ENCODE results near the gene MAP3K7CL.

The MAP3K7CL gene

GRCh38 chr21:29157080-29157479 lies 26.6 kb downstream of the MAP3K7CL start:
- no peak for TF ChIP-seq TCF12 (IDR thresholded peaks at IDR 0.05; ENCODE audit: low read depth)
- no peak for TF ChIP-seq RAD21 (IDR thresholded peaks at IDR 0.05; ENCODE audit: low read depth)
- no peak for TF ChIP-seq CREB1 (IDR thresholded peaks at IDR 0.05; ENCODE audit: low read depth)
- no peak for TF ChIP-seq YY1 (IDR thresholded peaks at IDR 0.05; ENCODE audit: low read depth)
- no peak for TF ChIP-seq EP300 (IDR thresholded peaks at IDR 0.05; ENCODE audit: borderline replicate concordance)
- no peak for TF ChIP-seq REST (IDR thresholded peaks at IDR 0.05; ENCODE audit: low read depth)
- no peak for TF ChIP-seq CEBPB (IDR thresholded peaks at IDR 0.05)
- TF ChIP-seq EGR1 (IDR thresholded peaks at IDR 0.05), result no peak
- no peak for TF ChIP-seq USF1 (IDR thresholded peaks at IDR 0.05)
- no peak for TF ChIP-seq TEAD4 (IDR thresholded peaks at IDR 0.05)
- TF ChIP-seq TAF1 (IDR thresholded peaks at IDR 0.05; ENCODE audit: low read depth), result no peak
- TF ChIP-seq ZBTB7A (IDR thresholded peaks at IDR 0.05; ENCODE audit: low read depth), result no peak
- no peak for TF ChIP-seq MAX (IDR thresholded peaks at IDR 0.05)
- TF ChIP-seq FOXM1 (IDR thresholded peaks at IDR 0.05; ENCODE audit: borderline replicate concordance, low read depth), result no peak
- TF ChIP-seq NFIC (IDR thresholded peaks at IDR 0.05), result no peak

- TF ChIP-seq NFIC (IDR thresholded peaks at IDR 0.05) (no peak), FOXM1 (IDR thresholded peaks at IDR 0.05; ENCODE audit: borderline replicate concordance, low read depth) (no peak), YY1 (IDR thresholded peaks at IDR 0.05; ENCODE audit: low read depth) (no peak), REST (IDR thresholded peaks at IDR 0.05; ENCODE audit: low read depth) (no peak), TAF1 (IDR thresholded peaks at IDR 0.05; ENCODE audit: low read depth) (no peak), MAX (IDR thresholded peaks at IDR 0.05) (no peak), ZBTB7A (IDR thresholded peaks at IDR 0.05; ENCODE audit: low read depth) (no peak), TEAD4 (IDR thresholded peaks at IDR 0.05) (no peak), EP300 (IDR thresholded peaks at IDR 0.05; ENCODE audit: borderline replicate concordance) (no peak), USF1 (IDR thresholded peaks at IDR 0.05) (no peak), CEBPB (IDR thresholded peaks at IDR 0.05) (no peak), EGR1 (IDR thresholded peaks at IDR 0.05) (no peak)
These were observed 29.4 kb downstream of the MAP3K7CL start for GRCh38 chr21:29159842-29160241.

- TF ChIP-seq TEAD4 (IDR thresholded peaks at IDR 0.05), result peak; percentile 54; the same call in 1 of the 2 replicates
- 0 out of 2 replicates have a peak, but pooled peaks have one; percentile 30 for TF ChIP-seq MAX (IDR thresholded peaks at IDR 0.05)
- TF ChIP-seq EP300 (IDR thresholded peaks at IDR 0.05; ENCODE audit: borderline replicate concordance), result peak; percentile 15; the same call in 1 of the 2 replicates
These were observed 32.4 kb downstream of the MAP3K7CL start for GRCh38 chr21:29162825-29163224.

- TF ChIP-seq YY1 (IDR thresholded peaks at IDR 0.05; ENCODE audit: low read depth), result no peak
- TF ChIP-seq USF1 (IDR thresholded peaks at IDR 0.05), result no peak
- no peak for TF ChIP-seq NFIC (IDR thresholded peaks at IDR 0.05)
- TF ChIP-seq TEAD4 (IDR thresholded peaks at IDR 0.05), result no peak
- no peak for TF ChIP-seq EGR1 (IDR thresholded peaks at IDR 0.05)
- TF ChIP-seq TAF1 (IDR thresholded peaks at IDR 0.05; ENCODE audit: low read depth), result no peak
- TF ChIP-seq ZBTB7A (IDR thresholded peaks at IDR 0.05; ENCODE audit: low read depth), result no peak
- TF ChIP-seq REST (IDR thresholded peaks at IDR 0.05; ENCODE audit: low read depth), result no peak
- TF ChIP-seq MAX (IDR thresholded peaks at IDR 0.05), result no peak
- no peak for TF ChIP-seq CREB1 (IDR thresholded peaks at IDR 0.05; ENCODE audit: low read depth)
- no peak for TF ChIP-seq EP300 (IDR thresholded peaks at IDR 0.05; ENCODE audit: borderline replicate concordance)
- TF ChIP-seq CEBPB (IDR thresholded peaks at IDR 0.05), result no peak
- TF ChIP-seq FOXM1 (IDR thresholded peaks at IDR 0.05; ENCODE audit: borderline replicate concordance, low read depth), result no peak
These were observed 33.1 kb downstream of the MAP3K7CL start for GRCh38 chr21:29163341-29164115.

Measured in Ishikawa (cell line).